ENCODE data around the gene XYLT1. TPM values are rescaled to one million over a fixed set of nuclear protein-coding genes. Genes with fewer than 3 reads are reported as not detected.

The XYLT1 gene
- total and polyA plus RNA-seq, 2 of the 4 experiments (the other 2 are of a cell fraction), result 9.0 to 12.7 TPM

GRCh38 chr16:17228708-17229055 is 242.1 kb downstream of the XYLT1 start:
- Histone ChIP-seq H3K4me2 (ENCODE audit: low read depth, low read length) (no peak overlapping the region), H2AFZ (replicated peaks; ENCODE audit: low read length, poor library complexity) (no peak overlapping the region), H3K9ac (ENCODE audit: low read depth, low read length) (no peak overlapping the region), H3K4ac (ENCODE audit: low read depth, low read length) (no peak overlapping the region), H4K5ac (ENCODE audit: low read depth, low read length) (no peak overlapping the region), H3K9me1 (ENCODE audit: insufficient read depth, low read length) (peaks cover 8% of the 10 kb centered on the region; the same call in 1 of the 2 replicates), H3K14ac (replicated peaks; ENCODE audit: low read depth, low read length) (no peak overlapping the region), H3K27ac (ENCODE audit: insufficient read depth, low read length) (no peak overlapping the region), H3K9me3 (ENCODE audit: control insufficient read depth, insufficient read depth, low read length) (no peaks in the 10 kb centered on the region), H3K18ac (ENCODE audit: low read depth, low read length) (no peak overlapping the region), H2BK15ac (ENCODE audit: low read depth, low read length) (no peak overlapping the region), H4K8ac (ENCODE audit: low read depth in 2 of 2, low read length in 2 of 2) (no peak overlapping the region), H3K4me3 (ENCODE audit: insufficient read depth, low read depth, low read length) (no peak overlapping the region), H2AK9ac (replicated peaks; ENCODE audit: low read depth, low read length, poor library complexity) (no peak overlapping the region), H4K20me1 (ENCODE audit: insufficient read depth, low read length) (peaks cover 13% of the 10 kb centered on the region; the same call in 1 of the 2 replicates), H3K36me3 (ENCODE audit: control insufficient read depth, insufficient read depth, low read length) (no peaks in the 10 kb centered on the region), H3K56ac (ENCODE audit: extremely low read depth, insufficient read depth, low read length) (no peak overlapping the region), H2BK5ac (ENCODE audit: low read depth, low read length, poor library complexity, severe bottlenecking) (no peak overlapping the region), H3K79me1 (ENCODE audit: low read depth in 1 of 2, low read length in 2 of 2) (peaks cover 0 to 17% of the 10 kb centered on the region in 2 experiments), H4K91ac (ENCODE audit: insufficient read depth, low read depth, low read length) (no peak overlapping the region), H3K23ac (ENCODE audit: low read depth, low read length) (no peak overlapping the region), H2BK120ac (ENCODE audit: low read depth, low read length) (no peak overlapping the region), H3K4me1 (ENCODE audit: control insufficient read depth, insufficient read depth, low read length) (peaks cover 4% of the 10 kb centered on the region; the same call in 1 of the 2 replicates), H2AK5ac (ENCODE audit: low read depth, low read length) (no peak overlapping the region), H3K27me3 (ENCODE audit: control insufficient read depth, insufficient read depth, low read length) (no peaks in the 10 kb centered on the region), H2BK20ac (ENCODE audit: low read depth, low read length) (no peak overlapping the region)
- TF ChIP-seq ELK1 (IDR thresholded peaks at IDR 0.05; ENCODE audit: borderline replicate concordance, low read depth, low read length) (no peak), MXI1 (IDR thresholded peaks at IDR 0.05; ENCODE audit: borderline replicate concordance, low read depth, low read length) (no peak), USF2 (IDR thresholded peaks at IDR 0.05; ENCODE audit: low read depth, low read length) (no peak), POLR2A (IDR thresholded peaks at IDR 0.05; ENCODE audit: low read depth, low read length) (no peak), RCOR1 (IDR thresholded peaks at IDR 0.05; ENCODE audit: insufficient replicate concordance, low read length) (no peak), BHLHE40 (IDR thresholded peaks at IDR 0.05; ENCODE audit: low read depth, low read length) (no peak), MAFK (IDR thresholded peaks at IDR 0.05; ENCODE audit: low read depth, low read length) (no peak), RAD21 (IDR thresholded peaks at IDR 0.05; ENCODE audit: low read length) (no peak), MAZ (IDR thresholded peaks at IDR 0.05; ENCODE audit: borderline replicate concordance, low read depth, low read length) (no peak), FOS (IDR thresholded peaks at IDR 0.05; ENCODE audit: low read depth, low read length) (no peak), NFE2L2 (IDR thresholded peaks at IDR 0.05; ENCODE audit: low read depth, low read length) (no peak), SMC3 (IDR thresholded peaks at IDR 0.05; ENCODE audit: low read depth, low read length) (no peak), CHD1 (IDR thresholded peaks at IDR 0.05; ENCODE audit: low read depth, low read length) (no peak), RFX5 (IDR thresholded peaks at IDR 0.05; ENCODE audit: low read depth, low read length) (no peak), CTCF (conservative IDR thresholded peaks at IDR 0.05; ENCODE audit: low read depth, low read length) (no peak), CEBPB (IDR thresholded peaks at IDR 0.05; ENCODE audit: low read depth, low read length) (no peak)
- POLR2A ChIA-PET (ENCODE audit: unreplicated experiment), result no interaction called here
- ATAC-seq (ENCODE audit: low read depth), result no peak
- no peak for DNase-seq
- CTCF ChIA-PET, result no interaction called here
- intact Hi-C loops (cut with micrococcal nuclease), result loop anchor here (5.0 kb wide), 1 partner anchor 239 kb away; no protein-coding TSS in a partner anchor
- no CpG with 5 or more reads among the region's 1 CpG for WGBS, 2 experiments (ENCODE audit: extremely low coverage in 2 of 2, insufficient read length in 1 of 2)
- BruUV-seq (replicated peaks), result no TSS peak
- dilution Hi-C loops (cut with HindIII; ENCODE audit: low sequenced_read_pairs, unreplicated experiment), result no loop called here
- in situ Hi-C loops (cut with MboI; ENCODE audit: low sequenced_read_pairs), result no loop called here
